NT2/D1 (cell line): Measurements from ENCODE around the gene MKRN1.

Experiments used
- SUZ12 ChIP-seq: IDR thresholded peaks from 2 replicates; pipeline ENCODE4 v1.6.1; 2011; ENCODE audit not compliant: insufficient read length, insufficient read depth; ENCODE audit errors: extremely low read depth
- YY1 ChIP-seq: IDR thresholded peaks from 2 replicates; pipeline ENCODE4 v1.6.1; 2011; ENCODE audit not compliant: insufficient read length, insufficient read depth
- ZNF274 ChIP-seq: IDR thresholded peaks from 2 replicates; pipeline ENCODE4 v1.6.1; 2011; ENCODE audit warnings: mild to moderate bottlenecking, low read depth, low read length

DNA sequence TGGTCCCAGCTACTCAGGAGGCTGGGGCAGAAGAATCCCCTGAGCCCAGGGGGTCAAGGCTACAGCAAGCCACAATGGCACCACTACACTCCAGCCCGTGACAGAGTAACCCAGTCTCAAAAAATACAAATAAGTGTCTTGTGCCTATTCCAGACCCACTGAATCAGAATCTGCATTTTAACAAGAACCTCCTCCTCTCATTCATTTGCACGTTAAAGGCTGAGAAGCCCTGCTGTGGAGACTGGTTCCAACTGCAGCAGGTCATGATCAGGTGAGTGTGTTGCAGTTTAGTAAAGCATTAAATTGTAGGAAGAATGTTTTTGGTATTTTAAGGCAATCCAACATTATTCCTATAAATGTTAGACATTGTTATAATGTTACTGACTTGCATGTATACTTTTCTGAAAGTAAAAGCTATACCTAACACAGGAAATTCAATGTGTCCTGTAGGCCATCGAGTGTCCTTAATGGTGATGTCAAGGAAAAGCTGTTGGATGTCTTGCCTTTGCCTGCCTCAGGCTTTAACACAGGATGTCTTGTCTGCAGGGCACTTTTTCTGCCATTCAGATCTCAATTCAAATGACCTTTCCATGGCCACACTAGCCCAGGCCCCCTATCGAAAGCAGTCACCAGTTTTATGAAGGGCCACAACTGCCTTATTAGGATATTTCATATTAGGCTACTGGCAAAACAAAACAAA is 30.4 kb downstream of the MKRN1 start:
- TF ChIP-seq YY1 (no peak), ZNF274 (no peak), SUZ12 (no peak)
